Activated CD8-positive, alpha-beta memory T cell treated with anti-CD3 and anti-CD28 coated beads, Interleukin-2, amount 50 U/mL, for 1 hour (primary cell): ENCODE measurements around the gene ATL2.
"Not testable (repeated sequence)": the region's sequence is repeated elsewhere in the genome, so short reads cannot be mapped to it uniquely, and the experiment has no call there.

Source experiments
- DNase-seq: peaks from one replicate; pipeline ENCODE4 v3.0.0-alpha.2; 2020; ENCODE audit errors: extremely low read depth

ATL2 gene

GRCh38 chr2:38274286-38275276 lies 102.5 kb downstream of the ATL2 start:
- DNase-seq, result no peak

- DNase-seq, result no peak
Measured at GRCh38 chr2:38271697-38272096, 105.4 kb downstream of the ATL2 start.

GRCh38 chr2:38269421-38269820 lies 107.7 kb downstream of the ATL2 start:
- DNase-seq, result no peak

- no peak for DNase-seq
Measured at GRCh38 chr2:38268691-38269327, 108.3 kb downstream of the ATL2 start.

- DNase-seq, result no peak
Measured at GRCh38 chr2:38268001-38268400, 109.1 kb downstream of the ATL2 start.

- DNase-seq, result no peak
Measured at GRCh38 chr2:38267270-38267925, 109.7 kb downstream of the ATL2 start.

- DNase-seq, result no peak
Measured at GRCh38 chr2:38266382-38267061, 110.6 kb downstream of the ATL2 start.

- no peak for DNase-seq
Measured at GRCh38 chr2:38265461-38265860, 111.6 kb downstream of the ATL2 start.

GRCh38 chr2:38264396-38265221 lies 112.5 kb downstream of the ATL2 start:
- no peak for DNase-seq

GRCh38 chr2:38263293-38263692 lies 113.8 kb downstream of the ATL2 start:
- DNase-seq, result no peak

GRCh38 chr2:38262069-38262871 lies 114.8 kb downstream of the ATL2 start:
- no peak for DNase-seq

- no peak for DNase-seq
Measured at GRCh38 chr2:38261569-38262068, 115.5 kb downstream of the ATL2 start.

- DNase-seq, result no peak
Measured at GRCh38 chr2:38260972-38261371, 116.1 kb downstream of the ATL2 start.

- no peak for DNase-seq
Measured at GRCh38 chr2:38260469-38260868, 116.6 kb downstream of the ATL2 start.

- no peak for DNase-seq
Measured at GRCh38 chr2:38259311-38259710, 117.8 kb downstream of the ATL2 start.

- not testable (repeated sequence) for DNase-seq
Measured at GRCh38 chr2:38257680-38258079, 119.4 kb downstream of the ATL2 start.

- DNase-seq, result no peak
Measured at GRCh38 chr2:38256610-38257009, 120.5 kb downstream of the ATL2 start.

GRCh38 chr2:38255211-38255610 lies 121.9 kb downstream of the ATL2 start:
- DNase-seq, result no peak

- no peak for DNase-seq
Measured at GRCh38 chr2:38254796-38255195, 122.3 kb downstream of the ATL2 start.

- no peak for DNase-seq
Measured at GRCh38 chr2:38251940-38252339, 125.1 kb downstream of the ATL2 start.
